Upper lobe of left lung (tissue), 4 donors: ENCODE results near the gene CIB4.

Source experiments
- CTCF ChIP-seq, 6 experiments: fragments of 450-650 bp in 4 of 6; fragments of 200-600 bp in 2 of 6; sonication (generic) in 2 of 6; IDR thresholded peaks; one replicate each; pipeline ENCODE4 v1.5.1; 2016 to 2019; ENCODE audit warnings: antibody characterized with exemption in 6 of 6
- POLR2A ChIP-seq, 4 donors: fragments of 450-650 bp; IDR thresholded peaks; one replicate each; pipeline ENCODE4 v1.5.1; 2016 to 2017; ENCODE audit warnings: antibody characterized with exemption in 4 of 4, mild to moderate bottlenecking in 2 of 4

- no peak for TF ChIP-seq POLR2A (IDR thresholded peaks at IDR 0.05)
- TF ChIP-seq CTCF (IDR thresholded peaks at IDR 0.05), result no peak
Observed at GRCh38 chr2:26559556-26559955, 81.6 kb downstream of the CIB4 start.
